ENCODE data around the gene TRIM67. TPM values are rescaled to one million over a fixed set of nuclear protein-coding genes. Genes with fewer than 3 reads are reported as not detected.

Gene TRIM67
- total RNA-seq, 1 donor from 2014 or later: not detected

DNA sequence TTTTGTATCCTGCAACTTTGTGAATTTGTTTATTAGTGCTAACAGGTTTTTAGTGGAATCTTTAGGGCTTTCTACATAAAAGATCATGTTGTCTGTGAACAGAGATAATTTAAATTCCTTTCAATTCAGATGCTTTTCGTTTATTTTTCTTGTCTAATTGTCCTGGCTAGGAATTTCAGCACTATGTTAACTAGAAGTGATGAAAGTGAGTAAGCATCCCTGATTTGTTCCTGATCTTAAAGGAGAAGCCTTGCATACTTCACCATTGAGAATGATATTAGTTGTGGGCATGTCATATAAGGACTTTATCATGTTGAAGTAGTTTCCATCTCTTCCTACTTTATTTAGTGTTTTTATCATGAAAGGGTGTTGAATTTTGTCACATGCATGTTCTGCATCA, 23.6 kb upstream of the TRIM67 start:
- Histone ChIP-seq H3K36me3 (no peaks in the 10 kb centered on the region), H3K4me1 (peaks cover 14% of the 10 kb centered on the region), H3K27ac (no peak overlapping the region), H3K9me3 (no peaks in the 10 kb centered on the region), H3K4me3 (no peak overlapping the region), H3K27me3 (no peaks in the 10 kb centered on the region)
- TF ChIP-seq CTCF (IDR thresholded peaks at IDR 0.05): no peak
- ATAC-seq (no peak), DNase-seq (no peak)
- intact Hi-C loops (cut with DNase I): no loop called here

- no peaks in the 10 kb centered on the region for H3K27me3 ChIP-seq
- intact Hi-C loops (cut with DNase I): no loop called here
- no peak overlapping the region for H3K4me3 ChIP-seq
- no peaks in the 10 kb centered on the region for H3K9me3 ChIP-seq
- no peak overlapping the region for H3K27ac ChIP-seq
- no peak for TF ChIP-seq CTCF (IDR thresholded peaks at IDR 0.05)
- ATAC-seq: no peak
- no peaks in the 10 kb centered on the region for H3K36me3 ChIP-seq
- DNase-seq: no peak
- H3K4me1 ChIP-seq: peaks cover 14% of the 10 kb centered on the region
Observed at GRCh38 chr1:231139125-231139649, 22.7 kb upstream of the TRIM67 start.

DNA sequence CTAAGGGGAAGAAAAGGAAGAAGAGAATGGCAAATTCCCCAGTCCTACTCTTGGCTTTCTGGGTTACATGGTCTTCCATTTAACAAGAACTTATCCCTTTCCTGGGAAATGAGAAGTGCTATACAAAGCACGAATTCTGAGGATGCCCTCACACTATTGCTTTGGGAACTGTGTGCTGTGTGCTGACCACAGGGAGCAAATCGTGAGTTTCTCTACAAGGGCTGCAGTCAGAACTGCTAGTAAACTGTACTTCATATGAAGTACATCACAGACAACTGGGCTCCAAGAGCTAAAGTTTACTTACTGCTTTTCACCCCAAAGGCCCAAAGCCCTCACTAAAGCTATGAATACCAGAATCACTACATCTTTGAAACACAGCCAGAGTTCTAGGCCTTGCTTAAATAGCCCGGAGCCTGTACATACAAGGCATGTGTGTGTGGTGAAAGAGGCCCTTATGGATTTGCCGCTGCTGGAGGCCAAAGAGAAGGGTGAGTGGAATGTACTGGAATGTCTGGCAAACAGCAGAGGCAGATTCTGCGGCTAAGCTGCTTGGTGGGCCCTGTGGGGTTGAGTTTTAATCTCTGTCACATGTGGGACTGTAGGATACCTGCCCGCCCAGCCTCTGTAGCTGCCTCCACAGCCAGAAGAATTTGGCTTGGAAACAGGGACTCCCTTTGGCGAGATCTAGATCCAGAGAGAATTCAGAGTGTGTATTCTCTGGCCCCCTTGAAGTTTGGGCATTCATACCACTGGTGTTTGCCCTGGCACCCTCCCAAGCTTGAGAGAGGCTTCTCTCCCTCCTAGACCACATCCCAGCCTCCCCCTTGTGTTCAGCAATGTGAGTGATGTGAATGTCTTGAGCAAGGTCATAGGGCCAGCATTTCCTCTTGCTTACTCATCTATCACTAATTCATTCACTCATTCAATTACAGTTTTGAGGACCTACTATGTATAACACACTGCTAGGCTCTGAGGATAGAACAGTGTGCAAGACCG, 21.9 kb upstream of the TRIM67 start:
- TF ChIP-seq CTCF (IDR thresholded peaks at IDR 0.05): no peak
- no peak overlapping the region for H3K4me3 ChIP-seq
- H3K27me3 ChIP-seq: no peaks in the 10 kb centered on the region
- no peak overlapping the region for H3K27ac ChIP-seq
- intact Hi-C loops (cut with DNase I): no loop called here
- no peak for DNase-seq
- H3K36me3 ChIP-seq: no peaks in the 10 kb centered on the region
- peaks cover 14% of the 10 kb centered on the region for H3K4me1 ChIP-seq
- ATAC-seq: peak; percentile 81
- H3K9me3 ChIP-seq: no peaks in the 10 kb centered on the region

DNA sequence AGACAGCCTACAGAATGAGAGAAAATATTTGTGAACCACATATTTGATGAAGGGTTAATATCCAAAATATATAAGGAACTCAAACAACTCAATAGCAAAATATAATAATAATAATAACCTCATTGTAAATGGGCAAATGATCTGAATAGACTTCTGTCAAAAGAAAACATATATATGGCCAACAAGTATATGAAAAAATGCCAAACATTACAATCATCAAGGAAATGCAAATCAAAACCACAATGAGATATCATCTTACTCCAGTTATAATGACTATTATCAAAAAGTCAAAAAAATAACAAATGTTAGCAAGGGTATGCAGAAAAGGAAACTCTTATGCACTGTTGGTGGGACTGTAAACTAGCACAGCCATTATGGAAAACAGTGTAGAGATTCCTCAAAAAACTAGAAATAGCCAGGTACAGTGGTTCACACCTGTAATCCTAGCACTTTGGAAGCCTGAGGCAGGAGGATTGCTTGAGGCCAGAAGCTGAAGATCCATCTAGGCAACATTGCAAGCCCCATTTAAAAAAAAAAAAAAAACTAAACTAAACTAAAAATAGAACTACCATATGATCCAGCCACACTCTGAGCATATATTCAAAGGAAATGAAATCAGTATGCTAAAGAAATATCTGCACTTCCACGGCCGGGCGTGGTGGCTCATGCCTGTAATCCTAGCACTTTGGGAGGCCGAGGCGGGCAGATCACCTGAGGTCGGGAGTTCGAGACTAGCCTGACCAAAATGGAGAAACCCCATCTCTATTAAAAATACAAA, 17.3 kb upstream of the TRIM67 start:
- intact Hi-C loops (cut with DNase I): no loop called here
- no peaks in the 10 kb centered on the region for H3K27me3 ChIP-seq
- H3K27ac ChIP-seq: no peak overlapping the region
- no peaks in the 10 kb centered on the region for H3K9me3 ChIP-seq
- ATAC-seq (no peak), DNase-seq (no peak)
- TF ChIP-seq CTCF (IDR thresholded peaks at IDR 0.05): no peak
- no peaks in the 10 kb centered on the region for H3K36me3 ChIP-seq
- peaks cover 8% of the 10 kb centered on the region for H3K4me1 ChIP-seq
- no peak overlapping the region for H3K4me3 ChIP-seq

- no peak overlapping the region for H3K27ac ChIP-seq
- DNase-seq (no peak), ATAC-seq (no peak)
- H3K4me1 ChIP-seq: no peaks in the 10 kb centered on the region
- TF ChIP-seq CTCF (IDR thresholded peaks at IDR 0.05): no peak
- intact Hi-C loops (cut with DNase I): no loop called here
- H3K4me3 ChIP-seq: no peak overlapping the region
- H3K27me3 ChIP-seq: no peaks in the 10 kb centered on the region
- H3K36me3 ChIP-seq: no peaks in the 10 kb centered on the region
- H3K9me3 ChIP-seq: peaks cover 5% of the 10 kb centered on the region
Observed at GRCh38 chr1:231147896-231148295, 14.0 kb upstream of the TRIM67 start.

All from upper lobe of right lung (tissue), 1 donor.